K562 (cell line): Measurements from ENCODE around the gene SPOCD1.

Source experiments
- AFF4 ChIP-seq: sonication (generic); formaldehyde crosslinking; IDR thresholded peaks from 2 replicates; pipeline ENCODE4 v1.8.0; 2023; ENCODE audit warnings: mild to moderate bottlenecking, missing genetic modification reagents
- JUNB ChIP-seq: fragments of 450-650 bp; formaldehyde crosslinking; conservative IDR thresholded peaks from 2 replicates; pipeline ENCODE4 v1.4.0; 2020; ENCODE audit warnings: mild to moderate bottlenecking
- RCOR1 ChIP-seq, 2 experiments: IDR thresholded peaks; 2 replicates each; pipeline ENCODE4 v1.6.1; 2012; ENCODE audit warnings: low read depth in 2 of 2, low read length in 2 of 2, borderline replicate concordance in 1 of 2, improper control_type of control experiment in 1 of 2
- SIN3A ChIP-seq, 2 experiments: fragments of 150-350 bp in 1 of 2; IDR thresholded peaks; 2 replicates each; pipeline ENCODE4 v1.6.1; 2011 to 2016; ENCODE audit warnings: borderline replicate concordance in 2 of 2, low read depth in 2 of 2, low read length in 2 of 2, mild to moderate bottlenecking in 2 of 2, moderate library complexity in 2 of 2; ENCODE audit not compliant: control insufficient read depth in 1 of 2
- SMC3 ChIP-seq: conservative IDR thresholded peaks from 2 replicates; pipeline ENCODE4 v1.6.1; 2011; ENCODE audit warnings: low read depth, low read length, improper control_type of control experiment; ENCODE audit not compliant: insufficient read depth

GRCh38 chr1:31765041-31765467, 50.8 kb downstream of the SPOCD1 start:
- TF ChIP-seq AFF4 (CRISPR knock-in tag) = no peak
- TF ChIP-seq SIN3A (IDR thresholded peaks at IDR 0.05; ENCODE audit: borderline replicate concordance in 2 of 2, control insufficient read depth in 1 of 2, low read depth in 2 of 2, low read length in 2 of 2) = no peak
- peak; percentile 66 for TF ChIP-seq SMC3
- no peak for TF ChIP-seq JUNB (CRISPR knock-in tag)
- TF ChIP-seq RCOR1 (IDR thresholded peaks at IDR 0.05; ENCODE audit: borderline replicate concordance in 1 of 2, low read depth in 2 of 2, low read length in 2 of 2) = 0 out of 4 replicates have a peak, but pooled peaks of 1 of the 2 experiments have one; percentile 25
